ENCODE results near the gene HSCB. TPM values are rescaled to one million over a fixed set of nuclear protein-coding genes. Genes with fewer than 3 reads are reported as not detected.
"Not testable (repeated sequence)": the region's sequence is repeated elsewhere in the genome, so short reads cannot be mapped to it uniquely, and the experiment has no call there.

The HSCB gene
- total RNA-seq, 2 donors from 2014 or later = 10.9 to 12.8 TPM

- DNase-seq (no peak), ATAC-seq (no peak)
- intact Hi-C loops (cut with DNase I, micrococcal nuclease) = no loop called here
Observed at GRCh38 chr22:28736301-28737155, 5.3 kb upstream of the HSCB start.

- intact Hi-C loops (cut with DNase I, micrococcal nuclease) = no loop called here
- DNase-seq (no peak), ATAC-seq (no peak)
Observed at GRCh38 chr22:28737701-28738100, 4.1 kb upstream of the HSCB start.

GRCh38 chr22:28738876-28739275 is 3.0 kb upstream of the HSCB start:
- DNase-seq; ATAC-seq; intact Hi-C loops (cut with DNase I, micrococcal nuclease): not testable (repeated sequence)

- no peak for DNase-seq
- intact Hi-C loops (cut with DNase I, micrococcal nuclease) = no loop called here
- ATAC-seq = peak; percentile 14
Observed at GRCh38 chr22:28741200-28741784, 547 bp upstream of the HSCB start.

DNA sequence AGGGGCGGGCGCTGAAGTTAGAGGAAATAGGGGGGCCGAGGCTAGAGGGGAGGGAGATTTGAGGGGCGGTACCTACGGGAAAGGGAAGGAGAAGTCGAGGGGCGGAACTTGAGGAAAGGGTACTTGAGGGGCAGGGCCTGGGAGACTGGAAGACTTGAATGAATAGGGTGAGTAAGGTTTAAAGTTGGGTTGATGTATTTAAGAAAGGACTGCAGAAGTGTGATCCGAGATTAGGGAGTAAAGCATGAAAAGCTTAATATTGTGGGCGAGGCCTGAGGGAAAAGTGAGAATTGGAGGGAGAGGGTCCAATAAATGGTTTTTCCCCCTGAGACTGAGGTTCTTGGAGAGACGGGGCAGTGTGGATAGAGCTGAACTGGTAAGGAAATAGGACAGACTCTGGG is 723 bp downstream of the HSCB start:
- no peak for DNase-seq
- intact Hi-C loops (cut with DNase I, micrococcal nuclease) = no loop called here
- no peak for ATAC-seq

DNA sequence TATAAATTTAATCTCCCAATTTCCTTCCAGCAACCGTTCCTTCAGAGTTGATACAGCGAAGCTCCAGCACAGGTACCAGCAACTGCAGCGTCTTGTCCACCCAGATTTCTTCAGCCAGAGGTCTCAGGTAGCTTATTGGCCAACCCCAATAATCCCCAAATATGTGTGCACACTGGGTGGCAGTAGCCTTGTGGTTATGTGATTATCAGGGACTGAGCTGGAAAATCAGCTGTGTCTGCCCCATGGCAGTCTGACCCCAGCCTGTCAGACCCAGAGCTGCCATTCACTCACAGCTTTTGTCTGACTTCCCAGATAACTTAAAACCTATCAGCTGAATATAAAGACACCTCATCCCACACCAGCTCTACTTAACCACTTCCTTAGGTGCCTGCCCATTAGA is 2.0 kb downstream of the HSCB start:
- ATAC-seq (no peak), DNase-seq (no peak)
- intact Hi-C loops (cut with DNase I, micrococcal nuclease) = no loop called here

- intact Hi-C loops (cut with DNase I, micrococcal nuclease) = no loop called here
- ATAC-seq (no peak), DNase-seq (no peak)
Observed at GRCh38 chr22:28750471-28750881, 8.6 kb downstream of the HSCB start.

DNA sequence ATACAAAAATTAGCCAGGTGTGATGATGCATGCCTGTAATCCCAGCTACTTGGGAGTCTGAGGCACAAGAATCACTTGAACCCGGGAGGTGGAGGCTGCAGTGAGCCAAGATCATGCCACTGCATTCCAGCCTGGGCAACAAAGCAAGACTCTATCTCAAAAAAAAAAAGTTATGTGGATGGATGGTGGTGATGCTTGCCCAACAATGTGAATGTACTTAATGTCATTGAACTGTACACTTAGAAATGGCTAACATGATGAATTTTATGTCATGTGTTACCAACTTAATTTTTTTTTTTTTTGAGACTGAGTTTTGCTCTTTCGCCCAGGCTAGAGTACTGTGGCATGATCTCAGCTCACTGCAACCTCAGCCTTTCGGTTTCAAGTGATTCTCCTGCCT is 12.7 kb downstream of the HSCB start:
- intact Hi-C loops (cut with DNase I, micrococcal nuclease); DNase-seq; ATAC-seq: not testable (repeated sequence)

DNA sequence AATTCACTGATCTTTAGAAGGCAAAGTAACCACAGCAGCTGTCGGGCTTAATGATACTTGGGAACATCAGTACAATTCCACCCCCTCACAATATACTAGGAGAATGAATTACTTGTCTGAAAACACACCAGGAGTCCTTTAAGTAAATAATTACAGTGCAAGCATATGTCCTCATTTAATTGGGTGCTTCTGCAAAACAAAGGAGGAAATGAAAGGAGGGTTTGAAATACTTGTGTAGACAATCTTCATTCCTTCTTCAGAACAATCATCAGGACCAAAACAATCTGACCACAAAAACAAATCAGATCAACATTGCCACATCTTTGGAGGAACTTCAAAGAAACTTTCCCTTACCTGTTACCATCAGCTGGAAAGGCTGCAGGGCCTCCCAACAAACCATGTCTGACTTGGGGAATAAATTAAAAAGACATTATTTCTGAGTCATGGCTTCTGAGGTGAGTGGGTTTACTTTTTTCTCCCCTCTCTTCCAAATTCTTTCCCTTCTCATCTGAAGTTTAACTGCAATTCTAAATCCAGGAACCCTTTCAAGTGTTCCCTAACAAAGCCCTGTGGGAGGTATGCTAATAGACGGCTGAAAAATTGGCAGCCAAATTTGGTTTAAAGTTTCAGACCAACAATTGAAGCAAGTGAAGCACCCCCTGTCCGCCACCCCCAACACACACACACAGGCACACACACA is 18.2 kb downstream of the HSCB start:
- DNase-seq = no peak
- ATAC-seq = peak; percentile 50
- intact Hi-C loops (cut with DNase I, micrococcal nuclease) = no loop called here

- DNase-seq (no peak), ATAC-seq (no peak)
- intact Hi-C loops (cut with DNase I, micrococcal nuclease) = no loop called here
Observed at GRCh38 chr22:28761449-28761755, 19.6 kb downstream of the HSCB start.

- intact Hi-C loops (cut with DNase I, micrococcal nuclease); ATAC-seq; DNase-seq: not testable (repeated sequence)
Observed at GRCh38 chr22:28762000-28762399, 20.2 kb downstream of the HSCB start.

DNA sequence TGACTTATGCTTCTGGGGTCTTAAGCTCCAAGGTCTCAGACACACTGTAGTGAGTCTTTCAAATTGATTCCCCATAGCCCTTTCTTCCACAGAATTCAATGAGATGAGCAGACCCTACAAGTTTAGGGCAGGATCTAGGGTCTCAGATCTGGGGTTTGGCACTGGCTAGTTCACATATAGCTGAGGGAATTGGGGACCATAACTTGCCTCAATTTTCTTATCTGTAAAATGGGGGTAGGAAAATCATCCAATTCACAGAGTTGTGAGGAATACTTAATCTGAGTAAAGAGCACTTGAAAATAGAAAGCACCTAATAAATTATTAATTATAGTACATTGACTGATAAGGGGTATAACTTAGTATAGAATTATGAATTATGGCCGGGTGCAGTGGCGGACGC is 24.8 kb downstream of the HSCB start:
- DNase-seq (no peak), ATAC-seq (no peak)
- intact Hi-C loops (cut with DNase I, micrococcal nuclease) = no loop called here

DNA sequence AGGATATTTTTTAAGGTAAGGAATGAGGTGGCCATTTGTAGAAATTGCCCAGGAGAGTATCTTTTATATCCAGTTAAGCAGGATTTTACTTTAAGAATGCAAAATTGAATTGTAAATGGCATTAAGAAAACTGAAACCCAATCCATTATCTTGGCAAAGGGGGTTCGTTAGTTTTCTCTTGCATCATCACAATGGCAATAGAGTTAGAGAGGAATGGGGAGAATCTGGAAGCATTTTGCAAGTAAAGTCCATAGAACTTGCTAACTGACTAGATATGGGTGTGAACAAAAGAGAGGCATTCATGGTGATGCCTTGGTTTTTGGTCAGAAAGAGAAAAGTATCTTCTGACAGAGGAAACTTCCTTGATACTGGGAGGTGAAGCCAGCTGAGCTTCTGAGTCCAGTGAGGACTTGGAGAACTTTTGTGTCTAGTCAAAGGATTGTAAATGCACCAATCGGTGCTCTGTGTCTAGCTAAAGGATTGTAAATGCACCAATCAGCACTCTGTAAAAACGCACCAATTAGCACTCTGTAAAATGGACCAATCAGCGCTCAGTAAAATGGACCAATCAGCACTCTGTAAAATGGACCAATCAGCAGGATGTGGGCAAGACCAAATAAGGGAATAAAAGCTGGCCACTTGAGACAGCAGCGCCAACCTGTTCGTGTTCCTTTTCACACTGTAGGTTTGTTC is 27.0 kb downstream of the HSCB start:
- intact Hi-C loops (cut with DNase I, micrococcal nuclease) = no loop called here
- no peak for DNase-seq
- no peak for ATAC-seq

DNA sequence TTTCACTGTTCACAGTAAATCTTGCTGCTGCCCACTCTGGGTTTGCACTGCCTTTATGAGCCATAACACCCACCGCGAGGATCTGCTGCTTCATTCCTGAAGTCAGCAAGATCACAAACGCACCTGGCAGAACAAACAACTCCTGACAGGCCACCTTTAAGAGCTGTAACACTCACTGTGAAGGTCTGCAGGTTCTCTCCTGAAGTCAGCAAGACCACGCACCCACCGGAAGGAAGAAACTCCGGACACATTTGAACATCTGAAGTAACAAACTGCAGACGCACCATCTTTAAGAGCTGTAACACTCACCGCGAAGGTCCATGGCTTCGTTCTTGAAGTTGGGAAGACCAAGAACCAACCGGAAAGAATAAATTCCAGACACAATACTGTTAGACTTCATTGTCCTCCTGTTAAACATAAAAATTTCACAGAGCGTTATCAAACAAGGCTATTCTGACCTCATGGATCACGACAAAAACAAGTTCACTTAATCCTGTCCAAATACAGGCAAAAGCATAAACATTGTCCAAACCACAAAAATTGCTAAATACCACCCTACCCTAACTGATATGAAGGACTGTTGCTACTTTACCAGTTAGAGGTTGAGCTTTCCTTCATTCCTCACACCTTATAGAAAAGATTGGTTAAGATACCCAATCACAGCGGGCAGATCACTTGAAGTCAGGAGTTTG is 27.7 kb downstream of the HSCB start:
- intact Hi-C loops (cut with DNase I, micrococcal nuclease) = no loop called here
- no peak for DNase-seq
- ATAC-seq = no peak

DNA sequence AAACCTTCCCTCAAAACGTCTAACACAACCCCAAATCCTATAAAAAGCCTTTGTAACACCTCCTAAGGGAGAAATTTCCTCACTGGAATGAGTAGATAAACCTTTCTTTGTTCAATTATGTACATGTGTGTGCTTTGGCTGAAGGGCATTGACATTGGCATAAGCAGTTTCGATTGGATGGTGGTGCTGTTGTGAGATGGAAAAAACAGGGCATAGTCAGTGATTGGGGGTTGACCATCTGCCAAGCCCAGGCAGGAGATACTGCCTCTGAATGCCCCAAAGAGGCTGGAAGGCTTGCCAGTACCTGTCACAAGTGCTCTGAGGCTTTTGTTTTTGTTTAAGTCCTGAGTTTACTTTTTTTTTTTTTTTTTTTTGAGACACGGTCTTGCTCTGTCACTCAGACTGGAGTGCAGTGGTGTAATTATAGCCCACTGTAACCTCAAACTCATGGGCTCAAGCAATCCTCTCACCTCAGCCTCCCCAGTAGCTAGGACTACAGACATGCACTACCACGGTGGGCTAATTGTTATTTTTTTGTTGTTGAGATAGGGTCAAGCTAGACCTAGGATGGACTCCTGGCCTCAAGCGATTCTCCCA is 29.5 kb downstream of the HSCB start:
- ATAC-seq = no peak
- no peak for DNase-seq
- intact Hi-C loops (cut with DNase I, micrococcal nuclease) = no loop called here

- peak; percentile 96 for DNase-seq
- intact Hi-C loops (cut with DNase I, micrococcal nuclease) = no loop called here
- peak; percentile 95 for ATAC-seq
Observed at GRCh38 chr22:28772633-28773460, 31.0 kb downstream of the HSCB start, which contains the start of gene CCDC117. Gene CCDC117 (plus strand): TSS chr22:28772695. CDS start chr22:28772850, 155 bp downstream.

- ATAC-seq = no peak
- intact Hi-C loops (cut with DNase I, micrococcal nuclease) = no loop called here
- DNase-seq = no peak
Observed at GRCh38 chr22:28773461-28773867, 31.6 kb downstream of the HSCB start.

GRCh38 chr22:28774378-28774777 is 32.5 kb downstream of the HSCB start:
- ATAC-seq = no peak
- intact Hi-C loops (cut with DNase I, micrococcal nuclease) = no loop called here
- DNase-seq = no peak
